Aorta (tissue), 5 donors: ENCODE measurements around the gene SIL1. TPM values are rescaled to one million over a fixed set of nuclear protein-coding genes. Genes with fewer than 3 reads are reported as not detected.

Experiments used
- ATAC-seq: fragments of 200-7000 bp; cut with Tn5 transposase; one replicate; pipeline ENCODE4 v1.9.1; 2022; ENCODE audit warnings: moderate library complexity; ENCODE audit not compliant: low FRiP score
- DNase-seq, 2 donors: peaks; one replicate each; pipeline ENCODE4 v3.0.0-alpha.2; 2020
- H3K27ac ChIP-seq, 2 donors: one replicate each; pipeline ENCODE4 v1.5.1; 2013; ENCODE audit warnings: low read length in 2 of 2, mild to moderate bottlenecking in 2 of 2, moderate library complexity in 2 of 2, control low read depth in 1 of 2, inconsistent platforms in 1 of 2, low read depth in 1 of 2
- H3K27me3 ChIP-seq, 2 donors: one replicate each; pipeline ENCODE4 v1.6.1; 2013; ENCODE audit warnings: control low read depth in 1 of 2, low read length in 1 of 2, mild to moderate bottlenecking in 1 of 2, moderate library complexity in 1 of 2; ENCODE audit not compliant: insufficient read depth in 2 of 2, control insufficient read depth in 1 of 2
- H3K36me3 ChIP-seq, 2 donors: one replicate each; pipeline ENCODE4 v1.6.1; 2013; ENCODE audit warnings: control low read depth in 1 of 2, low read length in 1 of 2, mild to moderate bottlenecking in 1 of 2; ENCODE audit not compliant: insufficient read depth in 2 of 2, control insufficient read depth in 1 of 2
- H3K4me1 ChIP-seq, 2 donors: one replicate each; pipeline ENCODE4 v1.6.1; 2013; ENCODE audit warnings: low read length in 2 of 2, control low read depth in 1 of 2, mild to moderate bottlenecking in 1 of 2, moderate library complexity in 1 of 2; ENCODE audit not compliant: insufficient read depth in 2 of 2, control insufficient read depth in 1 of 2
- H3K4me3 ChIP-seq, 2 donors: one replicate each; pipeline ENCODE4 v1.5.1; 2013; ENCODE audit warnings: low read length in 2 of 2, control low read depth in 1 of 2, mild to moderate bottlenecking in 1 of 2
- H3K9me3 ChIP-seq: one replicate; pipeline ENCODE4 v1.6.1; 2013; ENCODE audit warnings: mild to moderate bottlenecking, low read length; ENCODE audit not compliant: control insufficient read depth
- WGBS, 2 donors: extraction: QIAGEN DNeasy Blood & Tissue Kit; methylation state at CpG; one replicate each; pipeline ENCODE4 v1.1.7; 2013; 5-methylcytosine and 5-hydroxymethylcytosine counted together
- intact Hi-C, 2 donors: fragments of 100-400 bp; cut with DNase I; formaldehyde crosslinking; loops; one replicate each; pipeline versions ENCODE4 v1.14.2 to v1.15.0; 2022
- polyA plus RNA-seq, 2 donors: library from polyadenylated mRNA; stranded (reverse); fragments of 200-250 nt; gene quantifications; one replicate each; pipeline ENCODE4 v1.2.3, GENCODE V29; 2013
- total RNA-seq, 2 donors: library from RNA; stranded (reverse); fragmentation: NEBNext Ultra II Directional; extraction: Animal tissue kit (Norgen Biotek cat#: 25700); gene quantifications; one replicate each; pipeline ENCODE4 v1.2.1, GENCODE V29; 2021
- donor health status: healthy with polysubstance abuse.
- donor health status: Bipolar disorder and iron deficiency.
- donor health status: DM: no; HTN: no; CAD: no.
- donor health status: DM: no; HTN: no; CAD: no.
- donor health status: DM: yes; HTN: yes; CAD: no.

The SIL1 gene
- total and polyA plus RNA-seq, 4 donors: 19.4 to 58.9 (median 49.2) TPM

GRCh38 chr5:139108063-139108824, 89.9 kb downstream of the SIL1 start:
- Histone ChIP-seq H3K27ac (peak overlapping the region; percentile 94 to 96), H3K27me3 (no peaks in the 10 kb centered on the region), H3K36me3 (no peaks in the 10 kb centered on the region), H3K9me3 (no peaks in the 10 kb centered on the region), H3K4me3 (peak overlapping the region in 1 of 2 donors; percentile 7), H3K4me1 (peaks cover 3 to 18% of the 10 kb centered on the region in 2 donors)
- whole genome bisulfite sequencing, 2 donors: 10% methylated on average over 10 of the region's 10 CpGs
- intact Hi-C loops: loop anchor here (5.0 kb wide), 2 partner anchors 34 to 89 kb away; partner anchors contain the start of gene SIL1 (in 1 of the 2)
- DNase-seq (no peak), ATAC-seq (peak; percentile 44)

- peak; percentile 63 for ATAC-seq
- no peaks in the 10 kb centered on the region for H3K9me3 ChIP-seq
- H3K4me1 ChIP-seq: peaks cover 3 to 18% of the 10 kb centered on the region in 2 donors
- 9 to 14% methylated on average over 15 of the region's 15 CpGs for WGBS, 2 donors
- intact Hi-C loops: loop anchor here (5.0 kb wide), 2 partner anchors 37 to 92 kb away; partner anchors contain the start of gene SIL1 (in 1 of the 2)
- H3K27me3 ChIP-seq: no peaks in the 10 kb centered on the region
- no peak overlapping the region for H3K4me3 ChIP-seq
- peak overlapping the region; percentile 4 to 19 for H3K27ac ChIP-seq
- no peaks in the 10 kb centered on the region for H3K36me3 ChIP-seq
- DNase-seq: no peak
Observed at GRCh38 chr5:139105621-139106071, 92.5 kb downstream of the SIL1 start.

DNA sequence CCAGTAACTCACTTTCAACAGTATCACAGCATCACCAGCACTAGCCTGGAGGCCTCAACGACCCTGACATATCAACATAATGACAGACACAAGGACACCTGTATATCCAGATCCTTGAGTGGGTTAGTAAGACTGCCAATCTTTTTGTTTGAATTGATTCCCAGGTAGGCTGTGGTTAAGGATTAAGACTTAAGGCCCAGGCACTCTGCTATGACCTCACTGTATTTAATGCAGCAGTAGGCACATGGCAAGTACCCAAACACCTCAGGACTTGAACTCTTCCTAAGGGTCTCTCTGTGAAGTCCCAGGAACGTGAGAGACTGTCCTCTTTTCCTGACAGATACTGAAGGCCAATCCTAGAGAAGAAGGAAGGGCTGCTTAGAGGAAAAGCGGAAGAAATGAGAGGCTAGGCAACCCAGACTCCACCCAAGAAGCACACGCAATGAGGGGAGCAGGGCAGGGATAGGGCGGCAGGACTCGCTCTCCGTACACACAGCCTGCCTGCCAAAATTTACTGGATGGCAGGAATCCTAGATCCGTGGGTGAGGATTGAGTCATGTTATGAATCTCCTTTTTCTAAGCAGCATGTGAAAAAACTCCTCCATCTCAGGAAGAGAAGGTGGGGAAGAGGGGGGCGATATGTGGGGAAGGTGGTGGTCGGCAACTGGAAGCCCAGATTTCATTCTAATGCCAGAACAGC, 93.4 kb downstream of the SIL1 start:
- Histone ChIP-seq H3K9me3 (no peaks in the 10 kb centered on the region), H3K27me3 (no peaks in the 10 kb centered on the region), H3K27ac (peak overlapping the region; percentile 95 to 98), H3K36me3 (no peaks in the 10 kb centered on the region), H3K4me3 (no peak overlapping the region), H3K4me1 (peaks cover 3 to 18% of the 10 kb centered on the region in 2 donors)
- peak; percentile 87 to 88 for DNase-seq
- 10% methylated on average over 10 of the region's 10 CpGs for WGBS, 2 donors
- intact Hi-C loops: loop anchor here (5.0 kb wide), 2 partner anchors 38 to 93 kb away; partner anchors contain the start of gene SIL1 (in 1 of the 2)
- peak; percentile 94 for ATAC-seq

- Histone ChIP-seq H3K4me3 (no peak overlapping the region), H3K27me3 (no peaks in the 10 kb centered on the region), H3K4me1 (peaks cover 3 to 12% of the 10 kb centered on the region in 2 donors), H3K27ac (peak overlapping the region in 1 of 2 donors; percentile 95), H3K36me3 (no peaks in the 10 kb centered on the region), H3K9me3 (no peaks in the 10 kb centered on the region)
- intact Hi-C loops: no loop called here
- ATAC-seq (no peak), DNase-seq (no peak)
Observed at GRCh38 chr5:139103762-139104161, 94.4 kb downstream of the SIL1 start.

GRCh38 chr5:139100825-139101224, 97.3 kb downstream of the SIL1 start:
- Histone ChIP-seq H3K36me3 (no peaks in the 10 kb centered on the region), H3K27me3 (no peaks in the 10 kb centered on the region), H3K4me1 (peaks cover 0 to 4% of the 10 kb centered on the region in 2 donors), H3K4me3 (no peak overlapping the region), H3K9me3 (no peaks in the 10 kb centered on the region), H3K27ac (no peak overlapping the region)
- DNase-seq: no peak
- no peak for ATAC-seq
- 86 to 88% methylated on average over 3 of the region's 3 CpGs for WGBS, 2 donors
- intact Hi-C loops: no loop called here

DNA sequence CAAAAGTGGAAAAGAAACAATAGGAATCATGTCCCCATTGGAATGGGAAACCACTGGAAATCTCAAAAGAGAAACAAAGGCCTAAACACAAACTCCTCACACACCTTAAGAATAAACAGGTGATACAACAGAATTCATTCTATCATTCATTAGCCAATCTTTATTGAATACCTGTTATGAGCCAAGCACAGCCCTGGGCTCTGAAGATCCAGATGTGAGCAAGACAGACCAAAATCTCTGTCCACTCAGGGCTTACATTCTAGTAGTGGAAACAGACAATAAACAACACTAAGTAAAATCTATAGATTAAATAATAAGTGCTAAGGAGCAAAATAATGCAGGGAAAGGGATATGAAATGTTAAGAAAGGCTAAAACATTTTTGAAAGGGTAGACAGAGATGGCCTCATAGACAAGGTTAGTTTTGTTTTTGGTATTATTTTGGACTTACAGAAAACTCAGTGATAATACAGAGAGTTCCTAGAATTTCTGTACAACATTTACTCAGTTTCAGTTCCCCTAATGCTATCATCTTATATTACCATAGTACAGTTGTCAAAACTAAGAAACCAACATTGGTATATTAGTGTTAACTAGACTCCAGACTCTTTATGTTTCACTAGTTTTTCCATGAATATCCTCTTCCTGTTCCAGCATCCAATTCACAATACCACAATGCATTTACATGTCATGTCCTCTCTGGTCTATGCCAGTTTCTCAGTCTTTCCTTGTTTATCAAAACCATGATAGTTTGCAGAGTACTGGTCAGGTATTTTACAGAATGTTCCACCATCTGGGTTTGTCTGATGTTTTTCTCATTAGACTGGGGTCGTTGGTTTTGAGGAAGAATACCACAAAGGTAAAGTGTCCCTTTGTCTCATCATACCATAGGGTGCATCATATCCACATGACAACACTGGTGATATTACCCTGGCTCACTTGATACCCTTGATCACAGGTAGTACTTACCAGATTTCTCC, 103.7 kb downstream of the SIL1 start:
- intact Hi-C loops: no loop called here
- ATAC-seq (no peak), DNase-seq (no peak)
- Histone ChIP-seq H3K4me3 (no peak overlapping the region), H3K9me3 (no peaks in the 10 kb centered on the region), H3K36me3 (peaks cover 0 to 2% of the 10 kb centered on the region in 2 donors), H3K27me3 (no peaks in the 10 kb centered on the region), H3K27ac (no peak overlapping the region), H3K4me1 (peaks cover 0 to 2% of the 10 kb centered on the region in 2 donors)
- WGBS, 2 donors: 60 to 70% methylated on average over 1 of the region's 1 CpG

- Histone ChIP-seq H3K4me3 (no peak overlapping the region), H3K27me3 (no peaks in the 10 kb centered on the region), H3K36me3 (peaks cover 0 to 2% of the 10 kb centered on the region in 2 donors), H3K9me3 (no peaks in the 10 kb centered on the region), H3K4me1 (peaks cover 0 to 2% of the 10 kb centered on the region in 2 donors), H3K27ac (no peak overlapping the region)
- intact Hi-C loops: loop anchor here in 1 of 2 donors (2.0 kb wide), 1 partner anchor 170 kb away; no protein-coding TSS in a partner anchor
- no peak for ATAC-seq
- no peak for DNase-seq
- 90 to 92% methylated on average over 5 of the region's 5 CpGs for WGBS, 2 donors
Observed at GRCh38 chr5:139092741-139093343, 105.3 kb downstream of the SIL1 start.
